Right atrium auricular region (tissue), 2 donors: ENCODE data around the gene MB. TPM values are rescaled to one million over a fixed set of nuclear protein-coding genes. Genes with fewer than 3 reads are reported as not detected.

ENCODE experiments used
- DNase-seq: peaks from one replicate; pipeline ENCODE4 v3.0.0-alpha.2; 2019; ENCODE audit warnings: low spot score
- H3K27ac ChIP-seq, 2 donors: fragments of 200-600 bp; sonication (generic); 1 replicate in 1 of 2; 2 replicates in 1 of 2; pipeline ENCODE4 v1.5.1; 2016 to 2019
- H3K27me3 ChIP-seq, 2 donors: fragments of 200-600 bp; sonication (generic); one replicate each; pipeline versions ENCODE4 v1.5.1 to v1.6.0; 2017 to 2019
- H3K36me3 ChIP-seq: fragments of 200-600 bp; sonication (generic); one replicate; pipeline ENCODE4 v1.5.1; 2016
- H3K4me1 ChIP-seq, 2 donors: fragments of 200-600 bp; sonication (generic); one replicate each; pipeline versions ENCODE4 v1.5.1 to v1.6.0; 2017 to 2019
- H3K4me3 ChIP-seq, 2 donors: fragments of 200-600 bp; sonication (generic); 1 replicate in 1 of 2; 2 replicates in 1 of 2; pipeline ENCODE4 v1.5.1; 2017 to 2019; ENCODE audit warnings: mild to moderate bottlenecking in 1 of 2, moderate library complexity in 1 of 2
- H3K9me3 ChIP-seq, 2 donors: fragments of 200-600 bp; sonication (generic); one replicate each; pipeline ENCODE4 v1.5.1; 2019
- CTCF ChIP-seq, 2 donors: fragments of 200-600 bp; sonication (generic); IDR thresholded peaks; one replicate each; pipeline ENCODE4 v1.5.1; 2019; ENCODE audit warnings: antibody characterized with exemption in 2 of 2
- total RNA-seq, 2 donors: library from RNA; depleted of rRNA; stranded (reverse); fragments of >200 nt; gene quantifications; one replicate each; pipeline ENCODE4 v1.1.0, GENCODE V29; 2016

The MB gene
- total RNA-seq, 2 donors from 2014 or later: 6,650 to 9,762 TPM

GRCh38 chr22:35660291-35661127, 43.4 kb upstream of the MB start:
- H3K4me3 ChIP-seq: no peak overlapping the region
- H3K27ac ChIP-seq: no peak overlapping the region
- no peaks in the 10 kb centered on the region for H3K9me3 ChIP-seq
- peaks cover 0 to 12% of the 10 kb centered on the region in 2 donors for H3K4me1 ChIP-seq
- no peaks in the 10 kb centered on the region for H3K27me3 ChIP-seq
- no peak for DNase-seq
- peaks cover 34% of the 10 kb centered on the region for H3K36me3 ChIP-seq
- no peak for TF ChIP-seq CTCF (IDR thresholded peaks at IDR 0.05)

- no peaks in the 10 kb centered on the region for H3K9me3 ChIP-seq
- H3K27ac ChIP-seq: no peak overlapping the region
- H3K27me3 ChIP-seq: no peaks in the 10 kb centered on the region
- TF ChIP-seq CTCF (IDR thresholded peaks at IDR 0.05): no peak
- no peak overlapping the region for H3K4me3 ChIP-seq
- peaks cover 0 to 9% of the 10 kb centered on the region in 2 donors for H3K4me1 ChIP-seq
- DNase-seq: no peak
- peaks cover 34% of the 10 kb centered on the region for H3K36me3 ChIP-seq
Measured at GRCh38 chr22:35657571-35658312, 40.6 kb upstream of the MB start.

GRCh38 chr22:35656284-35656752, 39.2 kb upstream of the MB start:
- Histone ChIP-seq H3K4me3 (no peak overlapping the region), H3K27ac (no peak overlapping the region), H3K27me3 (no peaks in the 10 kb centered on the region), H3K4me1 (no peaks in the 10 kb centered on the region), H3K9me3 (no peaks in the 10 kb centered on the region), H3K36me3 (peaks cover 34% of the 10 kb centered on the region)
- TF ChIP-seq CTCF (IDR thresholded peaks at IDR 0.05): no peak
- no peak for DNase-seq

- Histone ChIP-seq H3K4me3 (no peak overlapping the region), H3K36me3 (peaks cover 25% of the 10 kb centered on the region), H3K9me3 (no peaks in the 10 kb centered on the region), H3K27ac (no peak overlapping the region), H3K4me1 (peaks cover 0 to 13% of the 10 kb centered on the region in 2 donors), H3K27me3 (no peaks in the 10 kb centered on the region)
- TF ChIP-seq CTCF (IDR thresholded peaks at IDR 0.05): no peak
- DNase-seq: no peak
Measured at GRCh38 chr22:35653824-35654223, 36.7 kb upstream of the MB start.

GRCh38 chr22:35651085-35651484, 34.0 kb upstream of the MB start:
- Histone ChIP-seq H3K4me1 (peaks cover 0 to 32% of the 10 kb centered on the region in 2 donors), H3K4me3 (no peak overlapping the region), H3K27ac (no peak overlapping the region), H3K9me3 (no peaks in the 10 kb centered on the region), H3K27me3 (no peaks in the 10 kb centered on the region), H3K36me3 (no peaks in the 10 kb centered on the region)
- DNase-seq: no peak
- no peak for TF ChIP-seq CTCF (IDR thresholded peaks at IDR 0.05)
